ENCODE data around the gene ALDH8A1.

ALDH8A1 gene

GRCh38 chr6:134949927-134950326 lies at the start of gene ALDH8A1:
TSS of gene ALDH8A1 (minus strand) at chr6:134950101. CDS start at chr6:134950053, 48 bp downstream.
- Histone ChIP-seq H3K27me3 (ENCODE audit: control insufficient read depth, insufficient read depth, low read length) (no peaks in the 10 kb centered on the region), H3K9ac (ENCODE audit: low read length) (no peak within 1 kb of the TSS), H3K27ac (ENCODE audit: low read depth, low read length) (no peak within 1 kb of the TSS), H3K4me3 (ENCODE audit: low read depth, low read length) (no peak within 1 kb of the TSS), H3K9me3 (ENCODE audit: control insufficient read depth, insufficient read depth, low read depth, low read length) (no peaks in the 10 kb centered on the region), H3K36me3 (ENCODE audit: control insufficient read depth, insufficient read depth, low read length) (no peaks in the 10 kb centered on the region), H3K4me1 (ENCODE audit: control insufficient read depth, insufficient read depth, low read length) (no peaks in the 10 kb centered on the region)

- Histone ChIP-seq H3K9ac (ENCODE audit: low read length) (no peak overlapping the region), H3K27me3 (ENCODE audit: control insufficient read depth, insufficient read depth, low read length) (no peaks in the 10 kb centered on the region), H3K4me1 (ENCODE audit: control insufficient read depth, insufficient read depth, low read length) (0 out of 2 replicates have a peak, but pooled peaks cover 3% of the 10 kb centered on the region), H3K36me3 (ENCODE audit: control insufficient read depth, insufficient read depth, low read length) (peaks cover 15% of the 10 kb centered on the region), H3K9me3 (ENCODE audit: control insufficient read depth, insufficient read depth, low read depth, low read length) (no peaks in the 10 kb centered on the region), H3K27ac (ENCODE audit: low read depth, low read length) (no peak overlapping the region), H3K4me3 (ENCODE audit: low read depth, low read length) (no peak overlapping the region)
Measured at GRCh38 chr6:134999107-134999506, 49.2 kb upstream of the ALDH8A1 start.

GRCh38 chr6:134997133-134997995 lies 47.5 kb upstream of the ALDH8A1 start:
- Histone ChIP-seq H3K36me3 (ENCODE audit: control insufficient read depth, insufficient read depth, low read length) (peaks cover 24% of the 10 kb centered on the region), H3K4me1 (ENCODE audit: control insufficient read depth, insufficient read depth, low read length) (0 out of 2 replicates have a peak, but pooled peaks cover 3% of the 10 kb centered on the region), H3K27me3 (ENCODE audit: control insufficient read depth, insufficient read depth, low read length) (no peaks in the 10 kb centered on the region), H3K4me3 (ENCODE audit: low read depth, low read length) (no peak overlapping the region), H3K9me3 (ENCODE audit: control insufficient read depth, insufficient read depth, low read depth, low read length) (no peaks in the 10 kb centered on the region), H3K27ac (ENCODE audit: low read depth, low read length) (no peak overlapping the region), H3K9ac (ENCODE audit: low read length) (no peak overlapping the region)

GRCh38 chr6:134995536-134995935 lies 45.6 kb upstream of the ALDH8A1 start:
- H3K27me3 ChIP-seq (ENCODE audit: control insufficient read depth, insufficient read depth, low read length): no peaks in the 10 kb centered on the region
- H3K4me3 ChIP-seq (ENCODE audit: low read depth, low read length): no peak overlapping the region
- H3K27ac ChIP-seq (ENCODE audit: low read depth, low read length): no peak overlapping the region
- H3K4me1 ChIP-seq (ENCODE audit: control insufficient read depth, insufficient read depth, low read length): 0 out of 2 replicates have a peak, but pooled peaks cover 3% of the 10 kb centered on the region
- no peaks in the 10 kb centered on the region for H3K9me3 ChIP-seq (ENCODE audit: control insufficient read depth, insufficient read depth, low read depth, low read length)
- H3K36me3 ChIP-seq (ENCODE audit: control insufficient read depth, insufficient read depth, low read length): peaks cover 30% of the 10 kb centered on the region
- H3K9ac ChIP-seq (ENCODE audit: low read length): no peak overlapping the region

GRCh38 chr6:134994431-134994830 lies 44.5 kb upstream of the ALDH8A1 start:
- peaks cover 33% of the 10 kb centered on the region for H3K36me3 ChIP-seq (ENCODE audit: control insufficient read depth, insufficient read depth, low read length)
- no peaks in the 10 kb centered on the region for H3K27me3 ChIP-seq (ENCODE audit: control insufficient read depth, insufficient read depth, low read length)

GRCh38 chr6:134992155-134992554 lies 42.3 kb upstream of the ALDH8A1 start:
- peaks cover 32% of the 10 kb centered on the region for H3K36me3 ChIP-seq (ENCODE audit: control insufficient read depth, insufficient read depth, low read length)
- no peaks in the 10 kb centered on the region for H3K4me1 ChIP-seq (ENCODE audit: control insufficient read depth, insufficient read depth, low read length)
- H3K9ac ChIP-seq (ENCODE audit: low read length): no peak overlapping the region

More at GRCh38 chr6:134994431-134994830, 44.5 kb upstream of the ALDH8A1 start:
- Histone ChIP-seq H3K4me1 (ENCODE audit: control insufficient read depth, insufficient read depth, low read length) (0 out of 2 replicates have a peak, but pooled peaks cover 3% of the 10 kb centered on the region), H3K27ac (ENCODE audit: low read depth, low read length) (no peak overlapping the region), H3K9ac (ENCODE audit: low read length) (no peak overlapping the region), H3K9me3 (ENCODE audit: control insufficient read depth, insufficient read depth, low read depth, low read length) (no peaks in the 10 kb centered on the region), H3K4me3 (ENCODE audit: low read depth, low read length) (no peak overlapping the region)

GRCh38 chr6:134990262-134990661 lies 40.4 kb upstream of the ALDH8A1 start:
- peaks cover 29% of the 10 kb centered on the region for H3K36me3 ChIP-seq (ENCODE audit: control insufficient read depth, insufficient read depth, low read length)
- H3K27me3 ChIP-seq (ENCODE audit: control insufficient read depth, insufficient read depth, low read length): no peaks in the 10 kb centered on the region
- H3K4me3 ChIP-seq (ENCODE audit: low read depth, low read length): no peak overlapping the region
- H3K27ac ChIP-seq (ENCODE audit: low read depth, low read length): no peak overlapping the region
- no peaks in the 10 kb centered on the region for H3K4me1 ChIP-seq (ENCODE audit: control insufficient read depth, insufficient read depth, low read length)
- no peak overlapping the region for H3K9ac ChIP-seq (ENCODE audit: low read length)
- no peaks in the 10 kb centered on the region for H3K9me3 ChIP-seq (ENCODE audit: control insufficient read depth, insufficient read depth, low read depth, low read length)

More at GRCh38 chr6:134992155-134992554, 42.3 kb upstream of the ALDH8A1 start:
- Histone ChIP-seq H3K27ac (ENCODE audit: low read depth, low read length) (no peak overlapping the region), H3K9me3 (ENCODE audit: control insufficient read depth, insufficient read depth, low read depth, low read length) (no peaks in the 10 kb centered on the region), H3K4me3 (ENCODE audit: low read depth, low read length) (no peak overlapping the region), H3K27me3 (ENCODE audit: control insufficient read depth, insufficient read depth, low read length) (no peaks in the 10 kb centered on the region)

- H3K9me3 ChIP-seq (ENCODE audit: control insufficient read depth, insufficient read depth, low read depth, low read length): no peaks in the 10 kb centered on the region
- H3K36me3 ChIP-seq (ENCODE audit: control insufficient read depth, insufficient read depth, low read length): peaks cover 42% of the 10 kb centered on the region
Measured at GRCh38 chr6:134984821-134985220, 34.9 kb upstream of the ALDH8A1 start.

GRCh38 chr6:134983823-134984222 lies 33.9 kb upstream of the ALDH8A1 start:
- no peak overlapping the region for H3K4me3 ChIP-seq (ENCODE audit: low read depth, low read length)
- H3K36me3 ChIP-seq (ENCODE audit: control insufficient read depth, insufficient read depth, low read length): peaks cover 40% of the 10 kb centered on the region
- H3K9me3 ChIP-seq (ENCODE audit: control insufficient read depth, insufficient read depth, low read depth, low read length): no peaks in the 10 kb centered on the region
- no peaks in the 10 kb centered on the region for H3K27me3 ChIP-seq (ENCODE audit: control insufficient read depth, insufficient read depth, low read length)
- H3K27ac ChIP-seq (ENCODE audit: low read depth, low read length): no peak overlapping the region
- H3K4me1 ChIP-seq (ENCODE audit: control insufficient read depth, insufficient read depth, low read length): no peaks in the 10 kb centered on the region
- H3K9ac ChIP-seq (ENCODE audit: low read length): no peak overlapping the region

More at GRCh38 chr6:134984821-134985220, 34.9 kb upstream of the ALDH8A1 start:
- Histone ChIP-seq H3K9ac (ENCODE audit: low read length) (no peak overlapping the region), H3K4me3 (ENCODE audit: low read depth, low read length) (no peak overlapping the region), H3K27me3 (ENCODE audit: control insufficient read depth, insufficient read depth, low read length) (no peaks in the 10 kb centered on the region), H3K4me1 (ENCODE audit: control insufficient read depth, insufficient read depth, low read length) (no peaks in the 10 kb centered on the region), H3K27ac (ENCODE audit: low read depth, low read length) (no peak overlapping the region)

- no peaks in the 10 kb centered on the region for H3K27me3 ChIP-seq (ENCODE audit: control insufficient read depth, insufficient read depth, low read length)
- H3K9me3 ChIP-seq (ENCODE audit: control insufficient read depth, insufficient read depth, low read depth, low read length): no peaks in the 10 kb centered on the region
- H3K36me3 ChIP-seq (ENCODE audit: control insufficient read depth, insufficient read depth, low read length): peaks cover 47% of the 10 kb centered on the region
- H3K4me1 ChIP-seq (ENCODE audit: control insufficient read depth, insufficient read depth, low read length): no peaks in the 10 kb centered on the region
- no peak overlapping the region for H3K4me3 ChIP-seq (ENCODE audit: low read depth, low read length)
- H3K27ac ChIP-seq (ENCODE audit: low read depth, low read length): no peak overlapping the region
- H3K9ac ChIP-seq (ENCODE audit: low read length): no peak overlapping the region
Measured at GRCh38 chr6:134982161-134982560, 32.3 kb upstream of the ALDH8A1 start.

GRCh38 chr6:134980846-134981245 lies 30.9 kb upstream of the ALDH8A1 start:
- H3K4me1 ChIP-seq (ENCODE audit: control insufficient read depth, insufficient read depth, low read length): no peaks in the 10 kb centered on the region
- H3K36me3 ChIP-seq (ENCODE audit: control insufficient read depth, insufficient read depth, low read length): peaks cover 47% of the 10 kb centered on the region
- H3K9ac ChIP-seq (ENCODE audit: low read length): no peak overlapping the region
- no peak overlapping the region for H3K4me3 ChIP-seq (ENCODE audit: low read depth, low read length)
- H3K9me3 ChIP-seq (ENCODE audit: control insufficient read depth, insufficient read depth, low read depth, low read length): no peaks in the 10 kb centered on the region
- no peaks in the 10 kb centered on the region for H3K27me3 ChIP-seq (ENCODE audit: control insufficient read depth, insufficient read depth, low read length)
- H3K27ac ChIP-seq (ENCODE audit: low read depth, low read length): no peak overlapping the region
